Measurements from ENCODE around the gene PPP2R1B. TPM values are rescaled to one million over a fixed set of nuclear protein-coding genes. Genes with fewer than 3 reads are reported as not detected.
"Not testable (repeated sequence)": the region's sequence is repeated elsewhere in the genome, so short reads cannot be mapped to it uniquely, and the experiment has no call there.

Gene PPP2R1B
- polyA plus RNA-seq, 1 donor: 34.5 TPM

DNA sequence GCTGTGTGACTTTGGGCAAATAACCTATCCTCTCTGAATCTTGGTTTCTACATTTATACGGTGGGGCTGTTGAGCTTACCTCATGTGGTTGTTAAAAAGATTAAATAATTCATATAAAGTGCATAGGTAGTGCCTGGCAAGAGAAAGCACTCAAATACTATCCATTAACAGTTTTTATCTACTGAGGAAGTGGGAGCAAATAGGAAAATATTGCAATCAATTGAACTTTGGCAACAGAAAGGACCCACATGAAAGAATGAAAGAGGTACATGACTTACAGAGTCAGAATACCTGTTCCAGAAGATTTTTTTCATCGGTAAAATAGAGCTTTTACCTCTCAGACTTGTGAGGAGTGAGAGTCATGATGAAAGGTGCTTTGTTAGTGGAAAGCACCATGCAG is 6.3 kb upstream of the PPP2R1B start:
- H3K4me3 ChIP-seq (ENCODE audit: low read length): no peak overlapping the region
- no peaks in the 10 kb centered on the region for H3K36me3 ChIP-seq (ENCODE audit: control insufficient read depth, insufficient read depth, low read length)
- H3K9me3 ChIP-seq (ENCODE audit: control insufficient read depth, low read depth, low read length): no peaks in the 10 kb centered on the region
- no CpG with 5 or more reads among the region's 2 CpGs for WGBS (ENCODE audit: insufficient coverage, low lambda C conversion rate)
- no peak overlapping the region for H3K27ac ChIP-seq (ENCODE audit: low read length)
- peaks cover 10% of the 10 kb centered on the region for H3K4me1 ChIP-seq (ENCODE audit: control insufficient read depth, insufficient read depth, low read length)
- H3K27me3 ChIP-seq (ENCODE audit: control insufficient read depth, insufficient read depth, low read length): no peaks in the 10 kb centered on the region
- DNase-seq: no peak

GRCh38 chr11:111771205-111771604 is 5.0 kb upstream of the PPP2R1B start:
- not testable (repeated sequence) for H3K4me3 ChIP-seq (ENCODE audit: low read length); H3K27me3 ChIP-seq (ENCODE audit: control insufficient read depth, insufficient read depth, low read length); H3K36me3 ChIP-seq (ENCODE audit: control insufficient read depth, insufficient read depth, low read length); H3K4me1 ChIP-seq (ENCODE audit: control insufficient read depth, insufficient read depth, low read length); H3K9me3 ChIP-seq (ENCODE audit: control insufficient read depth, low read depth, low read length); DNase-seq; H3K27ac ChIP-seq (ENCODE audit: low read length)
- no CpG with 5 or more reads among the region's 5 CpGs for WGBS (ENCODE audit: insufficient coverage, low lambda C conversion rate)

GRCh38 chr11:111770581-111771134 is 4.5 kb upstream of the PPP2R1B start:
- DNase-seq: no peak
- Histone ChIP-seq H3K9me3 (ENCODE audit: control insufficient read depth, low read depth, low read length) (no peaks in the 10 kb centered on the region), H3K4me3 (ENCODE audit: low read length) (no peak overlapping the region), H3K27ac (ENCODE audit: low read length) (no peak overlapping the region), H3K27me3 (ENCODE audit: control insufficient read depth, insufficient read depth, low read length) (no peaks in the 10 kb centered on the region), H3K36me3 (ENCODE audit: control insufficient read depth, insufficient read depth, low read length) (no peaks in the 10 kb centered on the region), H3K4me1 (ENCODE audit: control insufficient read depth, insufficient read depth, low read length) (peaks cover 7% of the 10 kb centered on the region)
- WGBS (ENCODE audit: insufficient coverage, low lambda C conversion rate): 100% methylated on average over 1 of the region's 4 CpGs

GRCh38 chr11:111766834-111767142 is 599 bp upstream of the PPP2R1B start:
- H3K9me3 ChIP-seq (ENCODE audit: control insufficient read depth, low read depth, low read length): no peaks in the 10 kb centered on the region
- WGBS (ENCODE audit: insufficient coverage, low lambda C conversion rate): no CpG with 5 or more reads among the region's 7 CpGs
- H3K27me3 ChIP-seq (ENCODE audit: control insufficient read depth, insufficient read depth, low read length): no peaks in the 10 kb centered on the region
- peaks cover 13% of the 10 kb centered on the region for H3K4me1 ChIP-seq (ENCODE audit: control insufficient read depth, insufficient read depth, low read length)
- peak overlapping the region; percentile 90 for H3K27ac ChIP-seq (ENCODE audit: low read length)
- peak overlapping the region; percentile 94 for H3K4me3 ChIP-seq (ENCODE audit: low read length)
- no peak for DNase-seq
- peaks cover 17% of the 10 kb centered on the region for H3K36me3 ChIP-seq (ENCODE audit: control insufficient read depth, insufficient read depth, low read length)

DNA sequence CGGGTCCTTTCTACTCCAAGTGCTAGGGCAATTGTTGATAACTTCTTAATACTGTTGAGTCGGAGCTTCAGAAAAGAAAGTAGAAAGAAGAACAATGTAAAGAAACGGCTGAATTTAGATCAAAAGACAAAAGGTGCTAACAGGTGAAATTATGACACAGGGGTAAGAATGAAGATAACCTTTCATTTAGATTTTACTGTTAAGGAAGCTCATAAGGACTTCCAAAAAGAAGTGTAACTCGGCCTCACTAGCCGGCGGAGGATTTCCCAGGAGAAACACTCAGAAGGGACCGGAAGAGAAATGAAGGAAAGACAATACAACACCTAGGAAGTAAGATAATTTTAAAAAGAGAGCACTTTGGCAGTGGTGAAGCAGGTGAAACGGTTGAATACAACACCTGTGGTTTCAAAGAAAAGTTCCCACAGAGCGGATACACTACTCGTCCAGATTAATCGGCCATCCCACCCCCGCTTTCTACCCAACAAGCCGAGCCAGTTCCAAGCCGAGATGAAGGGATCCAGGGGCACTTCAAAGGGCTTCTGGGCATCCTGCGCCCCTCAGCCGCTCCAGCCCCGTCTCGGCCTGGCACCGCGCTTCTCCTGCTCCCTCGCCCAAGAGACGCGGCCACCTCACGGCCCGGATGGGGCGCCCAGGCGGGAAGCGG is 737 bp downstream of the PPP2R1B start:
- peak overlapping the region; percentile 90 for H3K27ac ChIP-seq (ENCODE audit: low read length)
- peaks cover 30% of the 10 kb centered on the region for H3K36me3 ChIP-seq (ENCODE audit: control insufficient read depth, insufficient read depth, low read length)
- no peaks in the 10 kb centered on the region for H3K27me3 ChIP-seq (ENCODE audit: control insufficient read depth, insufficient read depth, low read length)
- H3K4me1 ChIP-seq (ENCODE audit: control insufficient read depth, insufficient read depth, low read length): peaks cover 19% of the 10 kb centered on the region
- H3K4me3 ChIP-seq (ENCODE audit: low read length): peak overlapping the region; percentile 94
- WGBS (ENCODE audit: insufficient coverage, low lambda C conversion rate): 0% methylated on average over 5 of the region's 28 CpGs
- DNase-seq: peak in 1 of 2 donors; percentile 37
- no peaks in the 10 kb centered on the region for H3K9me3 ChIP-seq (ENCODE audit: control insufficient read depth, low read depth, low read length)

- Histone ChIP-seq H3K9me3 (ENCODE audit: control insufficient read depth, low read depth, low read length) (no peaks in the 10 kb centered on the region), H3K4me3 (ENCODE audit: low read length) (peak overlapping the region; percentile 94), H3K27ac (ENCODE audit: low read length) (peak overlapping the region; percentile 90), H3K4me1 (ENCODE audit: control insufficient read depth, insufficient read depth, low read length) (peaks cover 20% of the 10 kb centered on the region), H3K36me3 (ENCODE audit: control insufficient read depth, insufficient read depth, low read length) (peaks cover 38% of the 10 kb centered on the region), H3K27me3 (ENCODE audit: control insufficient read depth, insufficient read depth, low read length) (no peaks in the 10 kb centered on the region)
- WGBS (ENCODE audit: insufficient coverage, low lambda C conversion rate): 40% methylated on average over 1 of the region's 1 CpG
- DNase-seq: peak in 1 of 2 donors; percentile 47
Observed at GRCh38 chr11:111764621-111765020, 1.6 kb downstream of the PPP2R1B start.

DNA sequence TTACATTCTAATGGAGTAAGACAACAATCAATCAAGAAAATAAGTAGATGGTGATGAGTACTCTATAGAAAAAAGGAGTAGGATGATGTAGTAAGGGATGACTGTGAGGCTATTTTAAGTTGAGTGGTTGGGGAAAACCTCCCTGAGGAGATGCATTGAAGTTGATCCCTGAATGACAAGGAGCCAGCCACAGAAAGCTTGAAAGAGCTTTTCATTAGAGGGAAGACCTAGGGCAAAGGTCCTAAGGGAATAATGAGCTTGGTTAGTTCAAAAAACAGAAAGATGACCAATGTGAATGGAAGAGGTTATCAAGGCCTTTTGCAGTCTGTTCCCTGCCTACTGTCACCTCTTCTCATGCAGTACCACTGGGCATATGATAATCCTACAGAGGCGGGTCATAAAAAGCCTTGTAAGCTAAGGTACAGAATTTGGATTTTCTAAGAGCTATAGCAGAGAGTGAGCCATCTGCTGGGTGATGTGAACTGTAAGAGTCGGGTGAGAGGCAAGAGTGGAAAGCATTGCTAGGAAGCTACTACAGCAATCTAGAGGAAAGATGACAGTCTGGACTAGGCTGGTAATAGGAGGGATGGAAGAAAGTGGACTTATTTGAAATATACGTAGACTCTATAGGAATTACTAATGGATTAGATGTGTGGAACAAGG is 3.1 kb downstream of the PPP2R1B start:
- Histone ChIP-seq H3K4me1 (ENCODE audit: control insufficient read depth, insufficient read depth, low read length) (peaks cover 26% of the 10 kb centered on the region), H3K4me3 (ENCODE audit: low read length) (no peak overlapping the region), H3K27ac (ENCODE audit: low read length) (no peak overlapping the region), H3K36me3 (ENCODE audit: control insufficient read depth, insufficient read depth, low read length) (peaks cover 46% of the 10 kb centered on the region), H3K27me3 (ENCODE audit: control insufficient read depth, insufficient read depth, low read length) (no peaks in the 10 kb centered on the region), H3K9me3 (ENCODE audit: control insufficient read depth, low read depth, low read length) (no peaks in the 10 kb centered on the region)
- 100% methylated on average over 1 of the region's 3 CpGs for WGBS (ENCODE audit: insufficient coverage, low lambda C conversion rate)
- no peak for DNase-seq

GRCh38 chr11:111762526-111762925 is 3.7 kb downstream of the PPP2R1B start:
- Histone ChIP-seq H3K4me1 (ENCODE audit: control insufficient read depth, insufficient read depth, low read length) (peaks cover 26% of the 10 kb centered on the region), H3K27ac (ENCODE audit: low read length) (no peak overlapping the region), H3K27me3 (ENCODE audit: control insufficient read depth, insufficient read depth, low read length) (no peaks in the 10 kb centered on the region), H3K36me3 (ENCODE audit: control insufficient read depth, insufficient read depth, low read length) (peaks cover 48% of the 10 kb centered on the region), H3K9me3 (ENCODE audit: control insufficient read depth, low read depth, low read length) (no peaks in the 10 kb centered on the region), H3K4me3 (ENCODE audit: low read length) (no peak overlapping the region)
- DNase-seq: no peak
- no CpG with 5 or more reads among the region's 5 CpGs for WGBS (ENCODE audit: insufficient coverage, low lambda C conversion rate)

GRCh38 chr11:111761036-111761435 is 5.2 kb downstream of the PPP2R1B start:
- Histone ChIP-seq H3K9me3 (ENCODE audit: control insufficient read depth, low read depth, low read length) (no peaks in the 10 kb centered on the region), H3K27me3 (ENCODE audit: control insufficient read depth, insufficient read depth, low read length) (no peaks in the 10 kb centered on the region), H3K4me3 (ENCODE audit: low read length) (no peak overlapping the region), H3K36me3 (ENCODE audit: control insufficient read depth, insufficient read depth, low read length) (peaks cover 52% of the 10 kb centered on the region), H3K27ac (ENCODE audit: low read length) (peak overlapping the region; percentile 72), H3K4me1 (ENCODE audit: control insufficient read depth, insufficient read depth, low read length) (peaks cover 28% of the 10 kb centered on the region)
- WGBS (ENCODE audit: insufficient coverage, low lambda C conversion rate): no CpG with 5 or more reads among the region's 4 CpGs
- DNase-seq: no peak

DNA sequence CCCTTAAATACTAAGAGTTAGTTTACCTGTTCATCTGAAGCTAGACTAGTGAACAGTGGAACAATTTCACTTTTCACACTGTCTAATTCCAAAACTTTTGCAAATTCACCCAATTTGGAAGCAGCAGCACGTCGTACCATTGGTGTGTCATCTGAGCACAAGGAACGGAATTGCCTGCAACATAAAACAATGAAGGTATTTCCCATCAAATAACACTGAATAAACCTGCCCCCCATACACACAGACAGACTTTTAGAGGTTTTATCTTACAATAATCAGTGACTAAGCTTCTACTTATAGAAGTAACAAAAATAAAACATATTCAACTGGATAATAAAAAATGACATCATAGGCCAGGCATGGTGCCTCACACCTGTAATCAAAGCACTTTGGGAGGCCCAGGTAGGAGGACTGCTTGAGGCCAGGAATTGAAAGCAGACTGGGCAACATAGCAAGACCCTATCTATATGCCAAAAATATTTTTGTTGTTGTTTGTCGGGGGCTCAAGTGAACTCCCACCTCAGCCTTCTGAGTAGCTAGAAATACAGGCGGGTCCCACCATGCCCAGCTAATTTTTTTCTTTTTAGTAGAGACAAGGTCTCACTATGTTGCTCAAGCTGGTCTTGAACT is 6.3 kb downstream of the PPP2R1B start:
- Histone ChIP-seq H3K4me3 (ENCODE audit: low read length) (no peak overlapping the region), H3K36me3 (ENCODE audit: control insufficient read depth, insufficient read depth, low read length) (peaks cover 56% of the 10 kb centered on the region), H3K9me3 (ENCODE audit: control insufficient read depth, low read depth, low read length) (no peaks in the 10 kb centered on the region), H3K4me1 (ENCODE audit: control insufficient read depth, insufficient read depth, low read length) (peaks cover 32% of the 10 kb centered on the region), H3K27ac (ENCODE audit: low read length) (peak overlapping the region; percentile 72), H3K27me3 (ENCODE audit: control insufficient read depth, insufficient read depth, low read length) (no peaks in the 10 kb centered on the region)
- DNase-seq: peak in 1 of 2 donors; percentile 46
- no CpG with 5 or more reads among the region's 5 CpGs for WGBS (ENCODE audit: insufficient coverage, low lambda C conversion rate)

All from large intestine (tissue), 3 donors.